Ovary (tissue), 3 donors: Measurements from ENCODE around the gene MSLN.

ENCODE experiments used
- CTCF ChIP-seq, 3 donors: fragments of 450-650 bp in 2 of 3; fragments of 200-600 bp in 1 of 3; IDR thresholded peaks; one replicate each; pipeline versions ENCODE4 v1.5.1 to v1.8.0; 2016 to 2022; ENCODE audit warnings: antibody characterized with exemption in 3 of 3, mild to moderate bottlenecking in 1 of 3
- EP300 ChIP-seq: sonication (generic); formaldehyde crosslinking; IDR thresholded peaks from one replicate; pipeline ENCODE4 v1.6.1; 2017; ENCODE audit warnings: antibody characterized with exemption
- POLR2A ChIP-seq: fragments of 450-650 bp; IDR thresholded peaks from one replicate; pipeline ENCODE4 v1.6.1; 2017; ENCODE audit warnings: antibody characterized with exemption, mild to moderate bottlenecking, moderate library complexity
- donor health status: DM: no; HTN: no; CAD: no.

DNA sequence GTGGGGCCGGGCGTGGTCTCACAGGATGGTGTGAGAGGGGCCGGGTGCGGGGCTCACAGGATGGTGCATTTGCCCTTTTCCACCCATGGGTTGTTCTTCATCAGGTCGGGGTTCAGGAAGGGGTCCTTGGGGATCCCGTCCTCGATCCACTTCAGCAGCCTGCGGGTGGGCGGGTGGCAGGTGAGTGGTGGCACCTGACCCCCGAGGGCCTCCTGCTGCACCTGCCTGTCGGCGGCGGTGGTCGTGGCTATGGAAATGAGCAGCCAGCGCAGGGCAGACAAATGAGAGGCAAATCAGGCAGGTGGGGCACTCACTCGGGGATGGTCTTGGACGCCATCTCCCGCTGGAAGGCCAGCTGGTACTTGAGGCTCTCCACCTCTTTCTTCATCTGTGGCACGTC is 38.1 kb downstream of the MSLN start:
- TF ChIP-seq CTCF (IDR thresholded peaks at IDR 0.05) (no peak), POLR2A (no peak), EP300 (no peak)
